ENCODE data around the gene PDXK.

The PDXK gene

GRCh38 chr21:43762303-43763128 is 43.6 kb downstream of the PDXK start:
- Mint-ChIP-seq H3K36me3 (ENCODE audit: low read depth) (peaks cover 12% of the 10 kb centered on the region), H3K27ac (no peak overlapping the region), H3K9me3 (no peaks in the 10 kb centered on the region), H3K4me3 (no peak overlapping the region), H3K27me3 (ENCODE audit: low read depth) (no peaks in the 10 kb centered on the region), H3K4me1 (ENCODE audit: low read depth) (no peaks in the 10 kb centered on the region)
- DNase-seq (ENCODE audit: low spot score): no peak

GRCh38 chr21:43763901-43764523 is 45.1 kb downstream of the PDXK start:
- Mint-ChIP-seq H3K27me3 (ENCODE audit: low read depth) (no peaks in the 10 kb centered on the region), H3K4me1 (ENCODE audit: low read depth) (no peaks in the 10 kb centered on the region), H3K27ac (peak overlapping the region; percentile 41), H3K9me3 (no peaks in the 10 kb centered on the region), H3K36me3 (ENCODE audit: low read depth) (peaks cover 5% of the 10 kb centered on the region), H3K4me3 (no peak overlapping the region)
- DNase-seq (ENCODE audit: low spot score): no peak

- Mint-ChIP-seq H3K27me3 (ENCODE audit: low read depth) (no peaks in the 10 kb centered on the region), H3K4me1 (ENCODE audit: low read depth) (no peaks in the 10 kb centered on the region), H3K36me3 (ENCODE audit: low read depth) (peaks cover 5% of the 10 kb centered on the region), H3K27ac (no peak overlapping the region), H3K9me3 (no peaks in the 10 kb centered on the region), H3K4me3 (no peak overlapping the region)
- no peak for DNase-seq (ENCODE audit: low spot score)
These were observed 45.9 kb downstream of the PDXK start for GRCh38 chr21:43764576-43765495.

- no peak overlapping the region for H3K27ac Mint-ChIP-seq
- no peaks in the 10 kb centered on the region for H3K27me3 Mint-ChIP-seq (ENCODE audit: low read depth)
- H3K4me1 Mint-ChIP-seq (ENCODE audit: low read depth): no peaks in the 10 kb centered on the region
- DNase-seq (ENCODE audit: low spot score): no peak
- H3K4me3 Mint-ChIP-seq: no peak overlapping the region
- peaks cover 9% of the 10 kb centered on the region for H3K36me3 Mint-ChIP-seq (ENCODE audit: low read depth)
- H3K9me3 Mint-ChIP-seq: no peaks in the 10 kb centered on the region
These were observed 48.0 kb downstream of the PDXK start for GRCh38 chr21:43766734-43767497.

- H3K4me1 Mint-ChIP-seq (ENCODE audit: low read depth): peaks cover 1% of the 10 kb centered on the region
- H3K9me3 Mint-ChIP-seq: no peaks in the 10 kb centered on the region
- H3K36me3 Mint-ChIP-seq (ENCODE audit: low read depth): peaks cover 11% of the 10 kb centered on the region
- no peak overlapping the region for H3K27ac Mint-ChIP-seq
- no peaks in the 10 kb centered on the region for H3K27me3 Mint-ChIP-seq (ENCODE audit: low read depth)
- no peak for DNase-seq (ENCODE audit: low spot score)
- H3K4me3 Mint-ChIP-seq: no peak overlapping the region
These were observed 48.6 kb downstream of the PDXK start for GRCh38 chr21:43767498-43767983.

- Mint-ChIP-seq H3K36me3 (ENCODE audit: low read depth) (peaks cover 15% of the 10 kb centered on the region), H3K27ac (no peak overlapping the region), H3K27me3 (ENCODE audit: low read depth) (no peaks in the 10 kb centered on the region), H3K4me1 (ENCODE audit: low read depth) (peaks cover 4% of the 10 kb centered on the region), H3K9me3 (no peaks in the 10 kb centered on the region), H3K4me3 (no peak overlapping the region)
- no peak for DNase-seq (ENCODE audit: low spot score)
These were observed 49.3 kb downstream of the PDXK start for GRCh38 chr21:43767984-43768867.

GRCh38 chr21:43768868-43769167 is 49.9 kb downstream of the PDXK start:
- Mint-ChIP-seq H3K4me1 (ENCODE audit: low read depth) (peaks cover 5% of the 10 kb centered on the region), H3K27ac (no peak overlapping the region), H3K36me3 (ENCODE audit: low read depth) (peaks cover 18% of the 10 kb centered on the region), H3K27me3 (ENCODE audit: low read depth) (no peaks in the 10 kb centered on the region), H3K9me3 (no peaks in the 10 kb centered on the region), H3K4me3 (no peak overlapping the region)
- DNase-seq (ENCODE audit: low spot score): no peak

- DNase-seq (ENCODE audit: low spot score): no peak
- Mint-ChIP-seq H3K36me3 (ENCODE audit: low read depth) (peaks cover 21% of the 10 kb centered on the region), H3K27ac (no peak overlapping the region), H3K27me3 (ENCODE audit: low read depth) (no peaks in the 10 kb centered on the region), H3K4me3 (no peak overlapping the region), H3K9me3 (no peaks in the 10 kb centered on the region), H3K4me1 (ENCODE audit: low read depth) (peaks cover 10% of the 10 kb centered on the region)
These were observed 50.5 kb downstream of the PDXK start for GRCh38 chr21:43769325-43769958.

- H3K27me3 Mint-ChIP-seq (ENCODE audit: low read depth): no peaks in the 10 kb centered on the region
- no peaks in the 10 kb centered on the region for H3K9me3 Mint-ChIP-seq
- peaks cover 24% of the 10 kb centered on the region for H3K36me3 Mint-ChIP-seq (ENCODE audit: low read depth)
- DNase-seq (ENCODE audit: low spot score): no peak
- H3K27ac Mint-ChIP-seq: no peak overlapping the region
- H3K4me1 Mint-ChIP-seq (ENCODE audit: low read depth): peaks cover 15% of the 10 kb centered on the region
- H3K4me3 Mint-ChIP-seq: no peak overlapping the region
These were observed 51.2 kb downstream of the PDXK start for GRCh38 chr21:43770066-43770655.

GRCh38 chr21:43771199-43771675 is 52.3 kb downstream of the PDXK start:
- H3K4me1 Mint-ChIP-seq (ENCODE audit: low read depth): peaks cover 20% of the 10 kb centered on the region
- H3K27ac Mint-ChIP-seq: no peak overlapping the region
- no peaks in the 10 kb centered on the region for H3K9me3 Mint-ChIP-seq
- no peaks in the 10 kb centered on the region for H3K27me3 Mint-ChIP-seq (ENCODE audit: low read depth)
- H3K4me3 Mint-ChIP-seq: no peak overlapping the region
- DNase-seq (ENCODE audit: low spot score): no peak
- peaks cover 29% of the 10 kb centered on the region for H3K36me3 Mint-ChIP-seq (ENCODE audit: low read depth)

GRCh38 chr21:43771698-43772424 is 52.9 kb downstream of the PDXK start:
- DNase-seq (ENCODE audit: low spot score): no peak
- Mint-ChIP-seq H3K4me1 (ENCODE audit: low read depth) (peaks cover 20% of the 10 kb centered on the region), H3K9me3 (no peaks in the 10 kb centered on the region), H3K36me3 (ENCODE audit: low read depth) (peaks cover 29% of the 10 kb centered on the region), H3K27ac (no peak overlapping the region), H3K27me3 (ENCODE audit: low read depth) (no peaks in the 10 kb centered on the region), H3K4me3 (no peak overlapping the region)

Data from T-helper 2 cell treated with Interferon-gamma antibody and Interleukin-4, amounts not matched to agents 5 μg/mL and 100 μg/mL, for 36 hours (primary cell).